HG03039 (cell line): ENCODE measurements around the gene BCL2A1.
A peak's percentile ranks its signal among the peaks of the same experiment; 100 is the strongest.
"Not testable (repeated sequence)": the region's sequence is repeated elsewhere in the genome, so short reads cannot be mapped to it uniquely, and the experiment has no call there.

Source experiments
- ATAC-seq: cut with Tn5 transposase; IDR thresholded peaks from one replicate; pipeline ENCODE4 v1.9.1; 2021; ENCODE audit warnings: mild to moderate bottlenecking, moderate library complexity; ENCODE audit not compliant: unreplicated experiment

The BCL2A1 gene

DNA sequence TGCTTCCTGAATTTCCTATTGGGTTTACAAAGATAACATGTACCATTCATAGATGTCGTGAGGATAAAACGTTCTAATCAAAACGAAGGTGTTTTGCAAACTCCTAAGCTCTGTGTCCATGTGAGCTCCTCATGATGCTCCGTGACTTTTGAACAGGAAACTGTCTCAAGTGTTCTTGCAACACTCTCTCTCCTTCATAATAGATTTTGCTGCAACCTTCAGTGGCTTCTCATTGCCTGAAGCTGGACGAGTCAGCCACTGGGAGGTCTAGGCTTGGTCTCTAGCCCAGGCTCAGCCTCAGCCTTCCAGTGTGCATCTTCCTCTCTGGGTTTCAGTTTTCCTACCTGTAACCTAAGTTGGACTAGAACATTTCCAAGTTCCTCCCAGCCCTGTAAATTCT is 18.7 kb upstream of the BCL2A1 start:
- ATAC-seq: no peak

DNA sequence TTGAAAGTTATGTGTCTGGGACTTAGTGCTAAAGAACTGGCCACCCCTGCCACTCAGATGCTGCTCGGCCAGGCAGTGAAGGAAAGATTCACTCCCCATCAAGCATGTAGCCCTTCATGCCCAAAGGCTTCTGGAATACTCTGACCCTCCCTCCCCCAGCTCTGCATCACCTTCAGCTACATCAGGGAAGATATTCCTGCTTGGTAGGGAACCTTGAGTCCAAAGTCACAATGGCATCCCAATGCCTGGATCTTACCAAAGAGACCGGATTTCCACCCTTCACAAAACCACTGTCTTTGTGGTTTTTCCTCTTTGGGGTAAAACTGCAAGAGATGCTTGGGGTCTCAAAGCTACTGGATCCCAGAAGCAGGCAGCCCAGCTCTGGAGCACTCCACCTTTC is 18.2 kb upstream of the BCL2A1 start:
- ATAC-seq: no peak

GRCh38 chr15:79988448-79989117 is 17.6 kb upstream of the BCL2A1 start:
- no peak for ATAC-seq

- ATAC-seq: no peak
Observed at GRCh38 chr15:79987969-79988368, 17.0 kb upstream of the BCL2A1 start.

DNA sequence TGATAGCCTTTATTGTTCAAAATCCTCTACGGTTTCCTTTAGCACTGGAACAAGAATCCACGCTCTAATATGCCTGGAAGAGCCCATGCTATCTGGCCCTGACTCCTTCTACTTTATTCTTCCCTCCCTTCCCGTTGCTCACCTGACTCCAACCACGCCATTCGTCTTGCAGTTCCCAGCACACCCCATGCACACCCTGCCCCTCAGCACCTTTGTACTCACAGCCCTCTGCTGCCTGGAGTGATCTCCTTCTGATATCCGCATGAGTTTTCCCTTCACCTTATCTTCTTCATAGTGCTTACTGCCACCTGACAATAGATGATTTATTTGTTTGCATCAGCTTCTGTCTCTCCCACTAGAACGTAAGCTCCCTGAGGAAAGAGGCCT is 16.6 kb upstream of the BCL2A1 start:
- no peak for ATAC-seq

- ATAC-seq: no peak
Observed at GRCh38 chr15:79981831-79982455, 10.9 kb upstream of the BCL2A1 start.

GRCh38 chr15:79978655-79979514 is 7.9 kb upstream of the BCL2A1 start:
- ATAC-seq: peak; percentile 52

DNA sequence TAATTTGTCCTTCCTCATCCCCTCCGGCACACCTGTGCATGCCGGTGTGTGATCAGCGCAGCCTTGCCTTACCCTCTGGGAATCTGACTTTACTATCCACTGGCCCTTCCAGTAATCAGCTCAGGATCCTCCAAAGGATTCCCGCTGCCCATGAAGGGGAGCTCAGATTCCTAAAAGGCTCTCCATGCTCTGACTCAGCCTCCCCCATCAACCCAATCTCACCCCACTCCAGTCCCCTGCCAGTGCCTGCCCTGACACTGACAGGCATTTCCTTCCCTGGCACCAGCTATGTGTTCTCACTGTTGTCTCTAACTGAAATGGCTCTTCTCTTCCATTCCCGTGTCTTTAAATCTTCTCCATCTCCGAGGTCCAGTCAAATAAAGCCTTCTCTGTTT is 7.3 kb upstream of the BCL2A1 start:
- ATAC-seq: no peak

DNA sequence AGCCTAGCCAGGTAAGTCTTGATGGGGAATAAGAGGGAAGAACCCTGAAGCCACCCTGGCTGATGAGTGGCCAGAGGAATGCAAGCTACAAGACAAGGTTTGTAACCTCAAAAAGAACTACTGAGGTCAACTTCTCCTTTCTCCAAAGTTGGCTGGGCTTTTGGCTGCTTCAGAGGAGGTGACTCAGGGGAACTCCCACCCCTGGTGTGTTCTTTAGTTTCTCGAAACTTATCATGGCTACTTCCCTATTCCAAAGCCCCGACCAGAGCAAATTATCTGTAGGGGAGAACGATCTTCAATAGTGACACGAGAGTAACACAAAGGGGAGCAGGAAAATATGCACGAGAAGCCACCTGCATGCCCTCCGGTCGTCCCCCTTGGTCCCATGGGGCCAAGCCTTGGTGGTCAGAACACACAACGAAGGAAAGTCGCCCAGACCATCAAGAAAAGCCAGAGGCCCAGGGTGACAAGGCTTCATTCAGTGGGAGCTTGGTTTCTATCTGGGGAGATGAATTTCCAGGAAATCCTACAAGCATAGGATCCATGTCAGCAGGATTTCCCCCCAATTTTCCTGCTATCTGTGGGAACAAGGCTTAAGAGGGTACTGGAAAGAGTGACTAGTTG is 6.5 kb upstream of the BCL2A1 start:
- no peak for ATAC-seq

DNA sequence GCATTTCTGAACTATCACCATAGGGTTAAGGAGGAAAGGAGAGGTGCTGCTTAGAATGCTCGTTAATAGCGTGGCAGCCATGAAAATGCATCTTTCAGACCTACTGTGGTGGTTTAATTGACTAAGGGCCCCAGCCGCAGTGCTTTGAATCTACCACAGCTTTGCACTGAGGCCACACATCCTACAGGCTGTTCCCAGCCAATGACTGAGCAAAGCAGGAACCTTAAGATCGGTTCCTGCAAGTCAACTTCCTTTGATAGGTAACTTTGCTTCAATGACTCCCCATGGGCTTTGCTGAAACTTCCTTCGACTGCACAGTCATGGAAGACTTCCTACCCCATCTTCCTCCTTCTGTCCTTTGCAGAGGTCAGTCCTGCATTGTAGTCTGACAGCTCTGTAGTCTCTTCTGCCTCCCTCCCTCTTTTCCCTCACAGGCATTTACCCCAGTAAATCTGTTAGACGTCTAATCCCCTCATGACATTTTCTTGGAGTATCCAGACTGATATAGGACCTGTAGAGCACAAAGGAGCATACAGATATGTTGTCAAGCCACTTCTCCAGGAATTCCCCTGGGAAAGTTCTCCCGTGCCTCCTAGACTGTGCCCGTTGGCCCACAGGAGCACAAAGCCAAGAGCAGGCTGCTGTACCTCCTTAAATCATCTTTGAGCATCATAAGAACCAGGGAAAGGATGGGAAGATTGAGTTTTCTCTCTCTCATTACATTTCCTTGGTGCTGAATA is 2.6 kb upstream of the BCL2A1 start:
- no peak for ATAC-seq

DNA sequence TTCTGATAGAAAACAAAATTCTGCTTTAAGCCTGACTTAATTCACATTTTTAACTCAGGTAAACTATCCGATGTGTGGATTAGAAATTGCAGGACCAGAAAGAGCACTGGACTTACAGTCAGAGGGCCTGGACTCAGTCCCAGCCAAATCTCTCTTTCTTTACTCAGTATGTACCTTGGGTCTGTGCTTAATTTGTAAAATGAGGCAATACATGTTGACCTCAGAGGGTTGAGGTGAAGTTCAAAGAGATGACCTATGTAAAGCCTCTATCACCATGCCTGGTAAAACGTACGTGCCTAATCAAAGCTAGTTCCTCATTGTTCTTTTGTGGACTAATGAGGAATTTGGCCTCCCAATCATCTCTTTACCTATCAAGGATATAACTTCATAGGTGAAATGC is 1.9 kb upstream of the BCL2A1 start:
- ATAC-seq: no peak

- no peak for ATAC-seq
Observed at GRCh38 chr15:79970181-79970580, 815 bp downstream of the BCL2A1 start.

GRCh38 chr15:79969146-79969545 is 1.9 kb downstream of the BCL2A1 start:
- no peak for ATAC-seq

- no peak for ATAC-seq
Observed at GRCh38 chr15:79967298-79968182, 3.5 kb downstream of the BCL2A1 start.

- ATAC-seq: no peak
Observed at GRCh38 chr15:79966634-79967297, 4.2 kb downstream of the BCL2A1 start.

DNA sequence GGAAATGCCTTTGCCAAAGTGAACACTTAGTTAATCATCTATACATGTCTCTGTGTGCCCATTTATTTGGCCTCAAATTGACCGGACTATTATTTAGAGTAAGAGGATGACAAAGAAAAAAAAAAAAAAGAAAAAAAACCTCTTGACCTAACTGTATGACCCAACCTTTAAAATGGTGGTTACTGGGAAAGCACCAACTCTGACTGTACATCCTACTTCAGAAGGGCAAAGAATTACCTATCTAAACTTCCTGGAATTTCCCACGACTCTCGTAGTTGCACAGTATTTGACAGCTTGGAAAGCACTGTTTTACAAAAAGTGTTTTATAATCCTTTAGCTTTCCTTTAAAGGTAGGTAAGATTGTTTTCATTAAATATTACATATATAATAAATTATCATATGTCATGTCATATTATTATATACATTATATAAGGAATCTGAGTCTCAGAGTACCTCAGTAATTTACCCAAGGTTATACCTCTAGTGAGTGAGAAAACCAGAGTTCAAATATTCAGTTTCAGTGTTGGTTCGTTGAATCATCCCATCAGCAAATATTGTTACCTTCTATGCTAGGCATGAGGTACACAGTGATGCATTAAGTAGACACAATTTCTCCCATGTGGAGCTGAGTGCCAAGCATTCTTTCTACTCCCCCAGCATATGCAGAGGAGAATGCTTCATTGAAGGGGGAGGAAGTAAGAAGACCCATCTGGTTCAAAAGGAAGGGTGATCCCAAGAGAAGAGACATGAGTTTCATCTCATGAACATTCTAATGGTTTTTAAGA is 5.0 kb downstream of the BCL2A1 start:
- no peak for ATAC-seq

GRCh38 chr15:79964232-79964805 is 6.7 kb downstream of the BCL2A1 start:
- no peak for ATAC-seq

DNA sequence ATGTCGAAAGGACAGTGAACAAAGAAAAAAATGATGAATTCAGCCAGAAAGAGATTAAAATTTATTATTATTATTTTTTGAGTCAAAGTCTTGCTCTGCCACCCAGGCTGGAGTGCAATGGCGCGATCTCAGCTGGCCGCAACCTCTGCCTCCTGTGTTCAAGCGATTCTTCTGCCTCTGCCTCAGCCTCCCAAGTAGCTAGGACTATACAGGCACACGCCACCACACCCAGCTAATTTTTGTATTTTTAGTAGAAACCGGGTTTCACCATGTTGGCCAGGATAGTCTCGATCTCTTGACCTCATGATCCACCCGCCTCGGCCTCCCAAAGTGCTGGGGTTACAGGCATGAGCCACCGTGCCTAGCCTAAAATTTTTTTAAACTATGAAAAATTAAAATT is 8.1 kb downstream of the BCL2A1 start:
- not testable (repeated sequence) for ATAC-seq
